ENCODE measurements around the gene TFAP2B. TPM values are rescaled to one million over a fixed set of nuclear protein-coding genes. Genes with fewer than 3 reads are reported as not detected.

TFAP2B gene
- total and polyA plus RNA-seq, 9 donors = under 0.01 to 6.9 (median 0.07) TPM; not detected in 1

DNA sequence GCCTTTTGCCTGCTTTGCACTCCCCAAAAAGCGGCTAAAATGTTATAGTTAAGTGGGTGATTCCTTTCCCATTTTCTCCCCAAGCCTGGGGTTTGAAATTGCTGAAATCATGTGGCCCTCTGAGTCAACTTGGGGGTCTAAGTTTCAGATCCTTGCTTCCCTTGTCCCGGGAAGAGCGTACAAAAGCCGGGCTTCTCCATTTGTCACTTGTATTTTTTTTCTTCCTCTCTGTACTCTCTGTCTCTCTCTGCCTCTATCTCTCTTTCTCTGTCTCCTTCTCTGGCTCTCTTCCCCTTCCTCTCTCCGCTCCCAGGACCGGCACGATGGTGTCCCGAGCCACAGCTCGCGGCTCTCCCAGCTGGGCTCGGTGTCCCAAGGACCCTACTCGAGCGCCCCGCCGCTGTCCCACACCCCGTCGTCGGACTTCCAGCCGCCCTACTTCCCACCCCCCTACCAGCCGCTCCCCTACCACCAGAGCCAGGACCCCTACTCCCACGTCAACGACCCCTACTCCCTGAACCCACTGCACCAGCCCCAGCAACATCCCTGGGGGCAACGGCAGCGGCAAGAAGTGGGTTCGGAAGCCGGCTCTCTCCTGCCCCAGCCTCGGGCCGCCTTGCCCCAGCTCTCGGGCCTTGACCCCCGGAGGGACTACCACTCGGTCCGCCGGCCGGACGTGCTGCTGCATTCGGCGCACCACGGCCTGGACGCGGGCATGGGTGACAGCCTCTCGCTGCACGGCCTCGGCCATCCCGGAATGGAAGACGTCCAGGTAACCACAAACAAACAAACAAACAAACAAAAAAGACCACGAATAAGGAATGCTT lies 4.6 kb downstream of the TFAP2B start:
- H3K27ac ChIP-seq (ENCODE audit: low read length) = no peak overlapping the region
- DNase-seq = no peak
- H3K4me1 ChIP-seq (ENCODE audit: control insufficient read depth, insufficient read depth, low read length) = peaks cover 11% of the 10 kb centered on the region
- WGBS (ENCODE audit: insufficient coverage) = 5% methylated on average over 32 of the region's 46 CpGs
- no peaks in the 10 kb centered on the region for H3K36me3 ChIP-seq (ENCODE audit: control insufficient read depth, insufficient read depth, low read length)
- H3K4me3 ChIP-seq (ENCODE audit: low read length) = no peak overlapping the region
- peaks cover 88% of the 10 kb centered on the region for H3K27me3 ChIP-seq (ENCODE audit: control insufficient read depth, insufficient read depth, low read length)
- no peaks in the 10 kb centered on the region for H3K9me3 ChIP-seq (replicated peaks; ENCODE audit: control insufficient read depth, low read depth, low read length)

DNA sequence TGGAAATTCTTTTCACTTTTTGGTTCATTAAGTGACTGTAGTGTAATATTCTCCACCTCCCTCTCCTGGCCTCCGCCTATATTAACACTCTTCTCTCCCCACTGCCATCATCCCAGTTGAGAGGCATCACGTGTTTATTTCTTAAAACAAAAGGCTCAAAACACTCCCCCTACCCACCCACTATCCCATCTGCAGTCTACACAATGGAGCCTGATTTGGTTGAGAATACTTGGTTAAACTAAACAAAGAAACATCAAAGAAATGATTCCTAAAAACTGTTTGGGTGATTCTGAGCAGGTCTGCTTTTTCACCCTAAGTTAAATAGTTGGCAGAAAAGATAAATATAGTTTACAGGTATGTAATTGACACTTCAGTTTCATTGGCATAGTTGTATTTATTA lies 5.9 kb downstream of the TFAP2B start:
- no CpG with 5 or more reads among the region's 2 CpGs for whole genome bisulfite sequencing (ENCODE audit: insufficient coverage)
- Histone ChIP-seq H3K4me1 (ENCODE audit: control insufficient read depth, insufficient read depth, low read length) (peaks cover 8% of the 10 kb centered on the region), H3K4me3 (ENCODE audit: low read length) (no peak overlapping the region), H3K36me3 (ENCODE audit: control insufficient read depth, insufficient read depth, low read length) (no peaks in the 10 kb centered on the region), H3K9me3 (replicated peaks; ENCODE audit: control insufficient read depth, low read depth, low read length) (no peaks in the 10 kb centered on the region), H3K27ac (ENCODE audit: low read length) (no peak overlapping the region), H3K27me3 (ENCODE audit: control insufficient read depth, insufficient read depth, low read length) (peaks cover 80% of the 10 kb centered on the region)
- DNase-seq = no peak

- Histone ChIP-seq H3K4me3 (ENCODE audit: low read length) (no peak overlapping the region), H3K9me3 (replicated peaks; ENCODE audit: control insufficient read depth, low read depth, low read length) (no peaks in the 10 kb centered on the region), H3K36me3 (ENCODE audit: control insufficient read depth, insufficient read depth, low read length) (no peaks in the 10 kb centered on the region), H3K27me3 (ENCODE audit: control insufficient read depth, insufficient read depth, low read length) (peaks cover 77% of the 10 kb centered on the region), H3K4me1 (ENCODE audit: control insufficient read depth, insufficient read depth, low read length) (peaks cover under 1% of the 10 kb centered on the region), H3K27ac (ENCODE audit: low read length) (no peak overlapping the region)
- DNase-seq = no peak
- 5% methylated on average over 12 of the region's 16 CpGs for WGBS (ENCODE audit: insufficient coverage)
Observed at GRCh38 chr6:50825375-50826036, 6.8 kb downstream of the TFAP2B start.

- H3K4me1 ChIP-seq (ENCODE audit: control insufficient read depth, insufficient read depth, low read length) = no peaks in the 10 kb centered on the region
- no peak for DNase-seq
Observed at GRCh38 chr6:50826037-50826761, 7.5 kb downstream of the TFAP2B start.

GRCh38 chr6:50826803-50827202 lies 8.1 kb downstream of the TFAP2B start:
- no peaks in the 10 kb centered on the region for H3K4me1 ChIP-seq (ENCODE audit: control insufficient read depth, insufficient read depth, low read length)
- WGBS (ENCODE audit: insufficient coverage) = 7% methylated on average over 6 of the region's 15 CpGs
- peaks cover 73% of the 10 kb centered on the region for H3K27me3 ChIP-seq (ENCODE audit: control insufficient read depth, insufficient read depth, low read length)
- H3K4me3 ChIP-seq (ENCODE audit: low read length) = no peak overlapping the region
- no peak overlapping the region for H3K27ac ChIP-seq (ENCODE audit: low read length)
- H3K36me3 ChIP-seq (ENCODE audit: control insufficient read depth, insufficient read depth, low read length) = no peaks in the 10 kb centered on the region
- no peak for DNase-seq
- no peaks in the 10 kb centered on the region for H3K9me3 ChIP-seq (replicated peaks; ENCODE audit: control insufficient read depth, low read depth, low read length)

More at GRCh38 chr6:50826037-50826761, 7.5 kb downstream of the TFAP2B start:
- WGBS (ENCODE audit: insufficient coverage) = 4% methylated on average over 7 of the region's 19 CpGs
- no peaks in the 10 kb centered on the region for H3K9me3 ChIP-seq (replicated peaks; ENCODE audit: control insufficient read depth, low read depth, low read length)
- H3K4me3 ChIP-seq (ENCODE audit: low read length) = no peak overlapping the region
- H3K27ac ChIP-seq (ENCODE audit: low read length) = no peak overlapping the region
- peaks cover 75% of the 10 kb centered on the region for H3K27me3 ChIP-seq (ENCODE audit: control insufficient read depth, insufficient read depth, low read length)
- no peaks in the 10 kb centered on the region for H3K36me3 ChIP-seq (ENCODE audit: control insufficient read depth, insufficient read depth, low read length)

- H3K27ac ChIP-seq (ENCODE audit: low read length) = no peak overlapping the region
- no peak for DNase-seq
- H3K4me1 ChIP-seq (ENCODE audit: control insufficient read depth, insufficient read depth, low read length) = no peaks in the 10 kb centered on the region
- H3K9me3 ChIP-seq (replicated peaks; ENCODE audit: control insufficient read depth, low read depth, low read length) = no peaks in the 10 kb centered on the region
- peaks cover 53% of the 10 kb centered on the region for H3K27me3 ChIP-seq (ENCODE audit: control insufficient read depth, insufficient read depth, low read length)
- no peaks in the 10 kb centered on the region for H3K36me3 ChIP-seq (ENCODE audit: control insufficient read depth, insufficient read depth, low read length)
- no CpG with 5 or more reads among the region's 2 CpGs for WGBS (ENCODE audit: insufficient coverage)
- H3K4me3 ChIP-seq (ENCODE audit: low read length) = no peak overlapping the region
Observed at GRCh38 chr6:50829049-50829448, 10.4 kb downstream of the TFAP2B start.

GRCh38 chr6:50829898-50830444 lies 11.3 kb downstream of the TFAP2B start:
- Histone ChIP-seq H3K9me3 (replicated peaks; ENCODE audit: control insufficient read depth, low read depth, low read length) (no peaks in the 10 kb centered on the region), H3K4me1 (ENCODE audit: control insufficient read depth, insufficient read depth, low read length) (no peaks in the 10 kb centered on the region), H3K36me3 (ENCODE audit: control insufficient read depth, insufficient read depth, low read length) (no peaks in the 10 kb centered on the region), H3K27ac (ENCODE audit: low read length) (no peak overlapping the region), H3K4me3 (ENCODE audit: low read length) (no peak overlapping the region), H3K27me3 (ENCODE audit: control insufficient read depth, insufficient read depth, low read length) (peaks cover 50% of the 10 kb centered on the region)
- no CpG with 5 or more reads among the region's 3 CpGs for WGBS (ENCODE audit: insufficient coverage)
- DNase-seq = no peak

GRCh38 chr6:50831186-50831585 lies 12.5 kb downstream of the TFAP2B start:
- Histone ChIP-seq H3K27ac (ENCODE audit: low read length) (no peak overlapping the region), H3K27me3 (ENCODE audit: control insufficient read depth, insufficient read depth, low read length) (peaks cover 52% of the 10 kb centered on the region), H3K4me3 (ENCODE audit: low read length) (no peak overlapping the region), H3K9me3 (replicated peaks; ENCODE audit: control insufficient read depth, low read depth, low read length) (no peaks in the 10 kb centered on the region), H3K4me1 (ENCODE audit: control insufficient read depth, insufficient read depth, low read length) (no peaks in the 10 kb centered on the region), H3K36me3 (ENCODE audit: control insufficient read depth, insufficient read depth, low read length) (no peaks in the 10 kb centered on the region)
- no peak for DNase-seq
- WGBS (ENCODE audit: insufficient coverage) = 0% methylated on average over 1 of the region's 10 CpGs

DNA sequence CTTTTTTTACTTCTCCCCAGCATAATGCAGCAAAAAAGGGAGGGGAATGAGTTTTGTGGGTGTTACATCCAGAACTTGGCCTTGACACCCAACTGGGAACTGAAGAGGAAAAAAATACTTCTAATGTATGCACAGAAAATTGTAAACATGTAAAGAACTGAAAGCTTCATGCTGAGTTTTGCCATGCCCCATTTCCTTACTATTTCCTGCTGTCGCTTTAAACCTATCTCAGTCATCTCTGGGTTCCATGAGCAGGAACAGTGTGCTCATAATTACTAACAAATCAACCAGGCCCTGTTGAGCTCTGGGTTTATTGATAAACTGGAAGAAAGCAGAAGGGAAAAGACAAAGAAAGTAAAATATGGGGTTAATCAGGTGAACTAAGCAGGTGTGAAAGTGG lies 14.2 kb downstream of the TFAP2B start:
- Histone ChIP-seq H3K4me3 (ENCODE audit: low read length) (no peak overlapping the region), H3K36me3 (ENCODE audit: control insufficient read depth, insufficient read depth, low read length) (no peaks in the 10 kb centered on the region), H3K27me3 (ENCODE audit: control insufficient read depth, insufficient read depth, low read length) (peaks cover 50% of the 10 kb centered on the region), H3K27ac (ENCODE audit: low read length) (no peak overlapping the region), H3K4me1 (ENCODE audit: control insufficient read depth, insufficient read depth, low read length) (no peaks in the 10 kb centered on the region), H3K9me3 (replicated peaks; ENCODE audit: control insufficient read depth, low read depth, low read length) (no peaks in the 10 kb centered on the region)
- DNase-seq = no peak
- WGBS (ENCODE audit: insufficient coverage) = no CpG with 5 or more reads among the region's 1 CpG

GRCh38 chr6:50834929-50835410 lies 16.3 kb downstream of the TFAP2B start:
- H3K9me3 ChIP-seq (replicated peaks; ENCODE audit: control insufficient read depth, low read depth, low read length) = no peaks in the 10 kb centered on the region
- no peak overlapping the region for H3K27ac ChIP-seq (ENCODE audit: low read length)
- H3K36me3 ChIP-seq (ENCODE audit: control insufficient read depth, insufficient read depth, low read length) = no peaks in the 10 kb centered on the region
- no peak for DNase-seq
- no CpG with 5 or more reads among the region's 5 CpGs for WGBS (ENCODE audit: insufficient coverage)
- H3K4me3 ChIP-seq (ENCODE audit: low read length) = no peak overlapping the region
- peaks cover 54% of the 10 kb centered on the region for H3K27me3 ChIP-seq (ENCODE audit: control insufficient read depth, insufficient read depth, low read length)
- no peaks in the 10 kb centered on the region for H3K4me1 ChIP-seq (ENCODE audit: control insufficient read depth, insufficient read depth, low read length)

Measured in muscle of leg (tissue), 11 donors.